ENCODE measurements around the gene HGF. TPM values are rescaled to one million over a fixed set of nuclear protein-coding genes. Genes with fewer than 3 reads are reported as not detected.

The HGF gene
- polyA plus RNA-seq, 1 experiment = 1.1 TPM

DNA sequence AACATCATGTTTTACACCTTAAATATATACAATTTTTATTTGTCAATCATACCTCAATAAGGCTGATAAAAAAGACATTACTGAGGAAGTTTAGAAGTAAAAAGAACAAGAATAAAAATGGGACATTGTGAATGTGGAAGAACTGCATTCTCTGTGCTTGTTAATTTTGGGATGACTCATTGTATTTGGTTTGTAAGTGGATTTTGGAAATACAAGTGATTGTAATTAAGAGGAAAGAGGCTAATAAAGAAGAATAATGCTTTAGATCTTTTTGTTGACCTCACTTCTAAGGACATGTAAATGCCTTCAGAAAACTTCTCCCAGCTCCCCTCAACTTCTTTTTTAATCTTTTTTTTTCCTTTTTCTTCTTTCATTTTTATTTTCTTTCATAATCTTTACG is 76.0 kb downstream of the HGF start:
- Histone ChIP-seq H3K27me3 (ENCODE audit: control insufficient read depth, insufficient read depth, low read length) (no peaks in the 10 kb centered on the region), H3K36me3 (ENCODE audit: control insufficient read depth, insufficient read depth, low read length) (no peaks in the 10 kb centered on the region), H3K4me3 (ENCODE audit: low read depth, low read length) (no peak overlapping the region)
- ChIA-PET CTCF (no interaction called here), POLR2A (interaction anchor here (0.5 kb wide), 1 partner anchor 794 kb away, joined by 3 read pairs; no protein-coding TSS in a partner anchor)
- TF ChIP-seq, protein P1, sequence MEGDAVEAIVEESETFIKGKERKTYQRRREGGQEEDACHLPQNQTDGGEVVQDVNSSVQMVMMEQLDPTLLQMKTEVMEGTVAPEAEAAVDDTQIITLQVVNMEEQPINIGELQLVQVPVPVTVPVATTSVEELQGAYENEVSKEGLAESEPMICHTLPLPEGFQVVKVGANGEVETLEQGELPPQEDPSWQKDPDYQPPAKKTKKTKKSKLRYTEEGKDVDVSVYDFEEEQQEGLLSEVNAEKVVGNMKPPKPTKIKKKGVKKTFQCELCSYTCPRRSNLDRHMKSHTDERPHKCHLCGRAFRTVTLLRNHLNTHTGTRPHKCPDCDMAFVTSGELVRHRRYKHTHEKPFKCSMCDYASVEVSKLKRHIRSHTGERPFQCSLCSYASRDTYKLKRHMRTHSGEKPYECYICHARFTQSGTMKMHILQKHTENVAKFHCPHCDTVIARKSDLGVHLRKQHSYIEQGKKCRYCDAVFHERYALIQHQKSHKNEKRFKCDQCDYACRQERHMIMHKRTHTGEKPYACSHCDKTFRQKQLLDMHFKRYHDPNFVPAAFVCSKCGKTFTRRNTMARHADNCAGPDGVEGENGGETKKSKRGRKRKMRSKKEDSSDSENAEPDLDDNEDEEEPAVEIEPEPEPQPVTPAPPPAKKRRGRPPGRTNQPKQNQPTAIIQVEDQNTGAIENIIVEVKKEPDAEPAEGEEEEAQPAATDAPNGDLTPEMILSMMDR (IDR thresholded peaks at IDR 0.05; ENCODE audit: insufficient read depth, low read depth, low read length) = no peak
- no peak for DNase-seq (ENCODE audit: low read depth)

DNA sequence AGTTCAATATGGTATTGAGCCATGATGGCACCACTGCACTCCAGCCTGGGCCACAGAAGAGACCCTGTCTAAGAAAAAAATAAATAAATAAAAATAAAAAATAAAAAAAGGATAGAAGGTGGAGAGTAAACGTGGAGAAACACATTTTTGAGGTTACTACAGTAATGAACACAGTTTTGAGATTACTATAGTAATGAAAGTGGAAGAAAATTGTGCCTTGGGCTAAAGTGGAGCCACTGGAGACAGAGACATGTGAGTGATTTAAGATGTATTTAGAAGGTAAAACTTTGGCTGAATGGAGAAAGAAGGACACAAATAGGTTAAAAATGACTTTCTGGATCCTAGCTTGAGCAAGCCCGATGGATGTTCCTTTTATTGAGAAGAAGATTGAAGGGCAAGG is 76.8 kb downstream of the HGF start:
- Histone ChIP-seq H3K4me3 (ENCODE audit: low read depth, low read length) (no peak overlapping the region), H3K36me3 (ENCODE audit: control insufficient read depth, insufficient read depth, low read length) (no peaks in the 10 kb centered on the region), H3K27me3 (ENCODE audit: control insufficient read depth, insufficient read depth, low read length) (no peaks in the 10 kb centered on the region)
- ChIA-PET POLR2A (no interaction called here), CTCF (no interaction called here)
- no peak for DNase-seq (ENCODE audit: low read depth)
- TF ChIP-seq, protein P1 (IDR thresholded peaks at IDR 0.05; ENCODE audit: insufficient read depth, low read depth, low read length) = no peak

DNA sequence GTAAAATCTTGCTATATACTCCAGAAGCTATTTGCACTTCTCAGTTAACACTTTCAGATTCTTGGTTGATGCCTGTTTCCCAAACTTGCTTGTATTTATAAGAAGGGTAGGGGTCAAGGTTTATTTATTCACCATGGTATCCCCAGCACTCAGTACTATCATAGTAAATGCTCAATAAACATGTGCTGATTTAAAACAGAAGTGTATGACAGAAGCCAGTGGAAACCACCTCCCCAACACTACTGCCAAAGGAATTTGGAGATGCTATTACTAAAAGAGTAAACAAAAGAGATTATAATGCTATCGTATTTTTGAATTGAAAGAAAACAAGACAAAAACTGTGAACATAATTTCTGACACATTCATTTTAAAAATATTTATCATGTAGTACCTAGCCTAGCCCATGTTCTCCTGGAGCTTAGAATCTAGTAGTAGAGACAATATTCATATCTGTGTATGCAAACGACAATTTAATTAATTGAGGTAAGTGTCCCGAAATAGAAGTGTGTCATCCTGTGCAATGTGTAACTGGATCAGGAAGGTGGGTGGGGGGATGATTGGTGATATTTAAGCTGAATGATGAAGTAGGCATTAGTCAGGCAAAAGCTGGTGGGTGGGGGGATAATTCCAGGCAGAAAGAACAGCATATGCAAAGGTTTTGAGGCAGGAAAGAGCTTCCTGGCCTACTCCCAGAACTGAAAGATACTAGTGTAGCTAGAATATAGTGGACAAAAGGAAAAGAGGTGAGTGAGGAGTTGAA is 77.5 kb downstream of the HGF start:
- ChIA-PET CTCF (no interaction called here), POLR2A (no interaction called here)
- Histone ChIP-seq H3K36me3 (ENCODE audit: control insufficient read depth, insufficient read depth, low read length) (no peaks in the 10 kb centered on the region), H3K27me3 (ENCODE audit: control insufficient read depth, insufficient read depth, low read length) (no peaks in the 10 kb centered on the region), H3K4me3 (ENCODE audit: low read depth, low read length) (no peak overlapping the region)
- DNase-seq (ENCODE audit: low read depth) = no peak
- TF ChIP-seq, protein P1 (IDR thresholded peaks at IDR 0.05; ENCODE audit: insufficient read depth, low read depth, low read length) = no peak

DNA sequence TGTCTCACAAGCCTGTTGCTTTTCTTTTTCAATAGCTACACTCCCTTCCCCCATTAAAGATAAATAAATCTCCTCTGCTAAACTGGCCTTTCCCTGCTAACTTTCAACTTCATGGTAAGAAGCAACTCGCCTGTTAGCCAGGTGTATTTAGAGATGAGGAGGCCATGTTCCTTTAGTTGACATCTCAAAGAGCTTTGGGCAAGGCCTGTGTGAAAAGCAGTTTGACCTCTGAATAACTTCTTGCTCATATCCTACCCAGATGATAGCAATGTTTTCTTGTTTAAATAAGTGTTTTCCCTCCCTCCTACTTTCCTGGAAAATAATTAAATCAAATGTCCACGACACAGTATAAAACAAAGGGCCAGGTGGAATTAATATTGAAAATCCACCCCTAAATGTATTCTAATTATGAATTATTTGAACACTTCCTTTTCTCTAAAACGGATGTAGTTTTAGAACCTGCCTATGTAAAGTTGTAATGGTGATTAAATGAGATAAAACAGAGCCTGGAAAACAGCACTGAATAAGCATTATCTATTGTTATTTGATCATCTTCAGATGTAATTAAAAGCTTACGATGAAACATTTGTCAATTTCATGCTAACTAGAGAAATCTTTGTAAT is 78.5 kb downstream of the HGF start:
- Histone ChIP-seq H3K4me3 (ENCODE audit: low read depth, low read length) (no peak overlapping the region), H3K27me3 (ENCODE audit: control insufficient read depth, insufficient read depth, low read length) (no peaks in the 10 kb centered on the region), H3K36me3 (ENCODE audit: control insufficient read depth, insufficient read depth, low read length) (no peaks in the 10 kb centered on the region)
- no peak for DNase-seq (ENCODE audit: low read depth)
- CTCF ChIA-PET = no interaction called here
- TF ChIP-seq, protein P1 (IDR thresholded peaks at IDR 0.05; ENCODE audit: insufficient read depth, low read depth, low read length) = no peak
- POLR2A ChIA-PET = no interaction called here

DNA sequence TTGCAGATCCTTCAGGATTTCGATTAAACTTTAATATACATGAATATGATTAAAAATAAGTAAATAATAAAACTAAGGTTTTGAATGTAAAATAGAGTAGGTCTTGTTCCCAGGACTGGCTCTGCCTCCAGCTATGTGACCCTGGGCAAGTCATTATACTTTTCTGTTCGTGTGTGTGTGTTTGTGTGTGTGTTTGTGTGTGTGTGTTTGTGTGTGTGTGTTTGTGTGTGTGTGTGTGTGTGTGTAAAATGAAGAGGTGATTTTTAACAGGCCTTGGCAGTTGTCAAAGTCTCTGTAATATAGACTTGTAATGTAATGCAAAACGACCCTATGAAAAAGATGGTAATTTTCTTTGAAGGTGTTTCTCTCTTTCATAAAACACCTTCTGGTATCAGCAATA is 79.2 kb downstream of the HGF start:
- ChIA-PET CTCF (no interaction called here), POLR2A (no interaction called here)
- no peaks in the 10 kb centered on the region for H3K27me3 ChIP-seq (ENCODE audit: control insufficient read depth, insufficient read depth, low read length)
- H3K4me3 ChIP-seq (ENCODE audit: low read depth, low read length) = no peak overlapping the region
- TF ChIP-seq, protein P1 (IDR thresholded peaks at IDR 0.05; ENCODE audit: insufficient read depth, low read depth, low read length) = no peak
- DNase-seq (ENCODE audit: low read depth) = no peak
- H3K36me3 ChIP-seq (ENCODE audit: control insufficient read depth, insufficient read depth, low read length) = no peaks in the 10 kb centered on the region
